Activated CD4-positive, alpha-beta T cell treated with anti-CD3 and anti-CD28 coated beads for 4 hours (primary cell): ENCODE measurements around the gene DPAGT1.
"Not testable (repeated sequence)": the region's sequence is repeated elsewhere in the genome, so short reads cannot be mapped to it uniquely, and the experiment has no call there.

Source experiments
- DNase-seq, 2 donors: peaks; one replicate each; pipeline ENCODE4 v3.0.0-alpha.2; 2020

The DPAGT1 gene

DNA sequence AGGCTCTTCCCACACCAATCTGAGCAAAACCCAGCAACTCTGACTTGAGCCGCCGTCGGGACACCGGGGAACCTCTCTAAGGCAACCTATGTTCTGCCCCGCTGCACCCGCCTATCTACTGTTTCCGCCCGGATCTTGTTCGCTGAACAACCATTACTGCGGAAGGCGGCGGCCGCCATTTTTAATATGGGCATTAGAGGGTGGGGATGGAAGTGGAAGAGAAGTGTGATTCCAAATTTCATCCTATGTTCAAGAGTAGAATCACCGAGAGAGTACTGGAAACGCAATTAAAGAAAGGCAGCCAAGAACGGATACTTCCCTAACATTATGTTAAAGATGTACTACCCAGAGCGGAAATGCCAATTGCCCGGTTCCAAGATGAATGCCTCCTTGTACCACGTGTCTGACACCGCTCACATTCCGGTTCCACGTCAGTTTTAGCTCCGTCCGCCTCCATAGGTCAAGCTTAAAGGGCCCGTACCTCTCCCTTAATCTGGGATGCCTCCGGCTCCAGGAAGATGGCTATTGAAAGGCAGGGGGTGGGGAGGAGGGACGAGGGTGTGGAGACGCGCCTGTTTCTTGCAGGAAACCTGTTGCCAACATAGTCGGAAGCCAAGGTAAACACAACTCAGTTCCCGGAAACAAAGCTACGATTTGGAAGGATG lies at the start of gene DPAGT1:
Gene DPAGT1, minus strand, starts transcription at position 95 of the 665 bp plus-strand sequence. CDS start 198 bp downstream, outside the sequence.
- DNase-seq = peak; percentile 84 to 87

DNA sequence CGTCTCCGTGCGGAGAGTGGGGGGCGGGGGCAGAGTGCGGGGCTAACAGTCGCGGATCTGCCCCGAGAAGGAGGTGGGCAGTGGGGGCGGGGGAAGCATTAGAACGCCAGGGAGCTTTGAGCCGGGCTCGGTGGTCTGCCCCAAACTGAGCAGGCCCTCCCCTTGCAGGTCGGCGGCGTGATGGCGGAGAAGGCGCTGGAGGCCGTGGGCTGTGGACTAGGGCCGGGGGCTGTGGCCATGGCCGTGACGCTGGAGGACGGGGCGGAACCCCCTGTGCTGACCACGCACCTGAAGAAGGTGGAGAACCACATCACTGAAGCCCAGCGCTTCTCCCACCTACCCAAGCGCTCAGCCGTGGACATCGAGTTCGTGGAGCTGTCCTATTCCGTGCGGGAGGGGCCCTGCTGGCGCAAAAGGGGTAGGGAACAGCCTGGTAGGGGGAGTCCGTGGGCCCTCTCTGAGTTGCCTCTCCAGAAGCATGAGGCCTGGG lies 48.2 kb upstream of the DPAGT1 start:
- DNase-seq = no peak

DNA sequence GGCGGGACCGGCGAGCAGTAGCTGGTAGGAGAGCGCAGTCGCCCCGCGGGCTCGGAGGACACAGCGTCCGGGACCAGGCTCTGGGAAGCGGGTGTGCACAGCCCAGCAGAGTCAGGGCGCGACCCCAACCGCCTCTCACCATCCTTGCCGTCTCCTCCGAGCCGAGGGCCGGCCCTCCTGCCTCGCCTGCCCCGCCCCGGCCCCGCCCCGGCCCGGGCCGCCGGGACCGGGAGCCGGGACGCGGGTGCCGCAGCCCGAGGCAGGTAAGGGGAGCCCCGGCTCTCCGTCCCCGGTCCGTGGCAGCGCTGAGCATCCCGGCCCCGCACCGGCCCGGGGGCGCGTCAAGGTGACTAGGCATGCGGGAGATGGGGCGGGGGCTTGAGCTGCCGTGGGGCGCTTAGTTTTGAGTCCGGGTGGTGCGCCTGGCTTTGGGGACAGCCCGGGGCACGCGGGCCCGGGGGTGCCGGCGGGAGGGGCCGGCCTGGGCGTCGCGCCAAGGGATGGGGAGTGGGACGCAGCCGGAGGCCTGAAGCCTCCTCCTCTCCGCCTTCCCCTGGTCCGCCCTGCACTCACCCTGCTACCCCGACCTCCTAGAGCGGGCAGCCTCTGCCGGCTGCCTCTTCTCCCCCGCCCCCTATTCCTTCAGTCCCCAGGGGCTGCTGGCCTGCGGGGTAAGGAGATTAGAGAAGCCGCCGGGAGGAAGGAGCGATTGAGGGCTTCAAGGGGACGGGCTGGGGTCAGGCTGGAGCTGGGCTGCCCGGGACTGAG lies 47.5 kb upstream of the DPAGT1 start, which contains the start of gene ABCG4:
Gene ABCG4, plus strand, starts transcription at position 35 of the 768 bp plus-strand sequence. CDS start 914 bp downstream, outside the sequence.
- DNase-seq = peak in 1 of 2 donors; percentile 22

DNA sequence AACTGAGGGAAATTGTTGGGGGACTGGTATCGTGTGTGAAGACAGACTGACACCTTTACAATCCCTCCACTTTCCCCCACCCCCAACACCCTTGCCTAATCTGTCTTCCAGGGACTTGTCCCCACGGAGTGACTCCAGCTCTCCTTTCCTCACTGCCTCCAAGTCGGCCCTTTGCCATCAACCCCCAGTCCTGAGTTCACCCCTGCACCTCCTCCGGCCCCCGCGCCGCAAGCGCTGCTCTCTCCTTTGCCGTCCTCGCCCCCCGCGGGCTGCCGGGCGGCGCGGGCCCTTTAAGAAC lies 47.0 kb upstream of the DPAGT1 start:
- DNase-seq = no peak

DNA sequence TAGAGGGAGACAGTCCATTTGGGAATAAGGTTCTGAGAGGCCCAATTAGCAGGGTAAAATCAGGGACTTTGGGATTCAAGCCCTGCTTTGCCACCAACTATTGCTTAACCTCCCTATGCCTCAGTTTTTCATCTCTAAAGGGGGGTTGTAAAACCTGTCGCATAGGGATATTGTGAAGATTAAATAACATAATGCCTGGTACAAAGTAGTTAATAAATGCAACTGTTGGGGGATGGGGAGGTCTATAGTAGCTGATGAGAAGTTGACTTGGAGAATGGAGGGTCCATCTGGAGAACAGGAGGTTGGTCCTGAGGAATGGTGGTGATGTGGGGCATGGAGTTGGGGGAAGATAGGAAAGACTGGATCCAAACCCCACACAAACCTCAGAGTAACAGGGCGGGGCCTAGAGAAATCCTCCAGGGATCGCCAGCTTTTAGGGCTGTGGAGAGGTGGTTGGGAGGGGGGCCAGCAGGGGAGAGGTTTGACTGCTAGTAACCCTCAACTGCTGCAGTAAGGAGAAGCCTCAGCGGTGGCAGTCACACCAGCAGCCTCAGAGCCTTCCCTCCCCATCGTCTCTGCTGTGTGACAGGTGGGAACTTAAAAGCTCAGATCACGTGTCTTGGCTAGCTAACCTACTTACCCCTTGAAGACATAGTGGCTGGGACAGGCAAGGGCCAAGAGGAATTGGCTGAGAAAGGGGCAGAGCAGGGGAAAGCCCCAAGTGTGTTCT lies 46.1 kb upstream of the DPAGT1 start:
- DNase-seq = no peak

DNA sequence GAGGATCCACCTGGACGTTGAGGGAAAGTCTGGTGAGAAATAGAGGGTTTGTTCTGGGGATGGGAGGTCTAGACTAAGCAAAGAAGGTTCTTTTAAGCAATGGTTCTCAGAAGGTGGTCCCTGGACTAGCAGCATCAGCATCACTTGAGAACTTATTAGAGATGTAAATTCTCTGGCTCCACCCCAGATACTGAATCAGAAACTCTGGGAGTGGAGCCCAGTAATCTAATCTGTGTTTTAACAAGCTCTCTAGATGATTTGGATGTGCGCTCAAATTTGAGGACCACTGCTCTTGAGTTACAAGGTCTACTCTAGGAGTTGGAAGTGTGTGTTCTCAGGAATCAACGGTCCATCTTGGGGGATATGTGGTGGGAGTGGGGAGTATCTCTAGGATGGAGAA lies 43.9 kb upstream of the DPAGT1 start:
- DNase-seq = no peak

DNA sequence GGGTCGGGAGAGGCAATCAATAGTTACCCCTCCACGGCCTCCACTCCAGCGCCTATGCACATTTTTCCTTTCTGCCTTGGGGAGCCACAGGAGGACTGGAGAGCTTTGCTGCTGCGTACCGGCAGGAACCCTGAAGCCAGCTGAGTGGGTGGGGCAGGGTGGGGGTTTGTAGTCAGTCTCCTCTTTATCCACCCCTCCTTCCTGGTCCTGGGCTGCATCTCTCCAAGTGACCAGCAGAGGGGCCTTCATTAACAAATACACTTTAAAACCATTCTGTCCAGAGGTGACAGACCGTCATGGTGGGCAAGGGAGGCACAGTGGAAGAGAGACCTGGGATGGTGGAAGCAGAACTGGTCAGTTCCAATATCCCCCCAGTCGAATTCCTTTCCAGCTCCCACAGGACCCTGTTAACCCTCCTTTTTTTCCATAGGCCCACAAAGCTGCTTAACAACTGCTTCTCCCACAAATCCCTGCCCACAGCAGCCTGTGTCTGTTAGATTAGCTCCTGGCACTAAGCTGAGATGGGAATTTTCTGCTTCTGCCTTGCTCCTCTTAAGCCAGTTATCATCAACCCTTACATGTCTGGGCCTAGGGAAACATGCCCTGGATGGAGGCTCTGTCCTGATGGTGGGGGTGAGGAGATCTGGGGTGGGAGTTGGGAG lies 43.3 kb upstream of the DPAGT1 start:
- no peak for DNase-seq

DNA sequence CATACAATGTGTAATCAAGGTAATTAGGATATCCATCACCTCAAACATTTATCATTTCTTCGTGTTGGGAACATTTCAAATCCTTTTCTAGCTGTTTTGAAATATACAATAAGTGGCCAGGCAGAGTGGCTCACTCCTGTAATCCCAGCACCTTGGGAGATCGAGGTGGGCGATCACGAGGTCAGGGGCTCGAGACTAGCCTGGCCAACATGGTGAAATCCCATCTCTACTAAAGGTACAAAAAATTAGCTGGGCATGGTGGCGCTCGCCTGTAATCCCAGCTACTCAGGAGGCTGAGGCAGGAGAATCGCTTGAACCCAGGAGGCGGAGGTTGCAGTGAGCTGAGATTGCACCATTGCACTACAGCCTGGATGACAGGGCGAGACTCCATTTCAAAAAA lies 37.6 kb upstream of the DPAGT1 start:
- DNase-seq = not testable (repeated sequence)

DNA sequence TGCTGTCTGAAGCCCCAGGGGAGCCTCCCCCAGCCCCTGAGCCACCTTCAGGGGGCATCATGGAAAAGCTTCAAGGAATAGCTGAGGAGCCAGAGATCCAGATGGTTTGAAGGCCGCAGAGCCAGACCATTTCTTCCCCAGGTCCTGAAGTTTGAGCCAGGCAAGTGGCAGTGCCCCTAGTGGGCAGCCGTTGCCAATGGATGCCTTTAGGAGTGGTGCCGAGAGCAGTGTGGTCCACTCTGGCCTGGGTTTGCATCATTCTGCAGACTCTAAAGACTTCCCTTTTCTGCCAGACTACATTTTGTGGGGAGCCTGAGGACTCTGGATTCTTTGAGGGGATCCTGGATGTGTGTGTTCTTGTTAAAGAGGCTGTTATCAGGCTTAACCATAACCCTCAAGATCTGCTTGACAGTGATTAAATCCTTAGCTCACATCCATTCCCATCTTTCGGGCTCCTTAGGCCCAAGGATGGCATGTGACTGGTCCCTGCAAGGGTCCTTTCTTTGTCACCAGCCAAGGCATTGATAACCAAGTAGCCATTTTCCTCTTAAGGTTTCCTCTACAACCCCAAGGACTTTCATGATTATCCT lies 32.8 kb upstream of the DPAGT1 start:
- no peak for DNase-seq

DNA sequence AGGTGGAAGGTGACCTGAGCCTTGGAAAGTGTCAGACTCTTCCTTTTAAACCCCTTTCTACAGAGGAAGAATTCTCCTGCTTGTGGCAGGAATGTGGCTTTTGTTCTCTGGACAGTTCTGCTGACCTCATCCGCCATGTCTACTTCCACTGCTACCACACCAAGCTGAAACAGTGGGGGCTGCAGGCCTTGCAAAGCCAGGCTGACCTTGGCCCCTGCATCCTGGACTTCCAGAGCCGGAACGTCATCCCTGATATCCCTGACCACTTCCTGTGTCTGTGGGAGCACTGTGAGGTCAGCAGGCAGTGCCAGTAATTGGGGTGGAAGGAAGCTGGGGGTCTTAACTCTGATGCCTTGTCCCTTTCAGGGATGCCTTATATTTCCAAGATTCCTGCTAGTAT lies 29.0 kb upstream of the DPAGT1 start:
- DNase-seq = no peak

DNA sequence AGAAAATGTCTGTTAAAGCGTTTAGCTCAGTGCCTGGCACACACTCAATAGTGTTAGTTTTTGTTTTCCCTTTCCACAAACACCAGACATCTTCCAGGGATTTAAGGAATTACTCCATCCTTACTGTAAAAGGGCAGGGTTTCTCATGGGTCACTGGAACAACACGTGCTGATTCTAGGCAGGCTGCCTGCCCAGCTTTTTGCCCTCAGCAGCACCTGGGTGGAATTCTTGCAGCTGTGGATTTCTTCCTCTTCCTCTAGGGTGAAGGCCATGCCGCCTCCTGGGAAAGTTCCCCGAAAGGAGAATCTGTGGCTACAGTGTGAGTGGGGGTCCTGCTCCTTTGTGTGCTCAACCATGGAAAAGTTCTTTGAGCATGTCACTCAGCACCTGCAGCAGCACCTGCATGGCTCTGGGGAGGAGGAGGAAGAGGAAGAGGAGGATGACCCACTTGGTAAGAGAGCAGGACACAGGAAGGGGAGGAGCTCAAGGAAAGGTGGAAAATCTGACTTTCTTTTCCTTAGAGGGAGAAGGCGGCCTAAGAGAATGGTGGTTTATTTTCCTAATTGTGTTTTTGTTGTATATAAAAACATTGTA lies 25.1 kb upstream of the DPAGT1 start:
- no peak for DNase-seq

DNA sequence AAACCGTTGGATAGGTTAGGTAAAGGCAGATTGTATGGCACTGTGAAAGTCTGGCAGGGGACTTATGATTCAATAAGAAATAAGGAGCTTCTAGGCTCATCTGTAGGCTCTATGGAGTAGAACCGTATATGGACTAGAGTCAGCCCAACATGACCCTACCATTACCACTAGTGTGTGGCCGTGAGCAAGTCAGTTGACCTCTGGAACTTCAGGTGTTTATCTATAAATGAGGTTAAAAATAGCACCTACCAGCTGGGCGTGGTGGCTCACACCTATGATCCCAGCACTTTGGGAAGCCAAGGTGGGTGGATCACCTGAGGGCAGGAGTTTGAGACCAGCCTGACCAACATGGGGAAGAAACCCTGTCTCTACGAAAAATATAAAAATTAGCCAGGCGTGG lies 24.2 kb upstream of the DPAGT1 start:
- DNase-seq = no peak

DNA sequence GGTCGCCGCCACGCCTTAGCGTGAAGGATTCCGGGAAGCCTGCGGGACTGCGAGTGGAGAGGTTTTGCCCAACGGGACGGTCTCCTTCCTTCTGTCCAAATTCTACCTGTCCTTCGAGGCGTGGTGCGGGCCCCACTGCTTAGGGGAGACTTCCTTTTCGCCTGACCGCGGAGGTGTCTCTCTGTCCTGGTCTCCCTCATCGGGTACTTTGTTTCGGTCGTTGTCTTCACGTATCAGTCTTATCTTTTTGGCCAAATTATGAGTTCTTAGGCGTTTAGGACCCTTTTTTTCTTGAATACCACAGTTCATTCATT lies 20.1 kb upstream of the DPAGT1 start:
- no peak for DNase-seq

DNA sequence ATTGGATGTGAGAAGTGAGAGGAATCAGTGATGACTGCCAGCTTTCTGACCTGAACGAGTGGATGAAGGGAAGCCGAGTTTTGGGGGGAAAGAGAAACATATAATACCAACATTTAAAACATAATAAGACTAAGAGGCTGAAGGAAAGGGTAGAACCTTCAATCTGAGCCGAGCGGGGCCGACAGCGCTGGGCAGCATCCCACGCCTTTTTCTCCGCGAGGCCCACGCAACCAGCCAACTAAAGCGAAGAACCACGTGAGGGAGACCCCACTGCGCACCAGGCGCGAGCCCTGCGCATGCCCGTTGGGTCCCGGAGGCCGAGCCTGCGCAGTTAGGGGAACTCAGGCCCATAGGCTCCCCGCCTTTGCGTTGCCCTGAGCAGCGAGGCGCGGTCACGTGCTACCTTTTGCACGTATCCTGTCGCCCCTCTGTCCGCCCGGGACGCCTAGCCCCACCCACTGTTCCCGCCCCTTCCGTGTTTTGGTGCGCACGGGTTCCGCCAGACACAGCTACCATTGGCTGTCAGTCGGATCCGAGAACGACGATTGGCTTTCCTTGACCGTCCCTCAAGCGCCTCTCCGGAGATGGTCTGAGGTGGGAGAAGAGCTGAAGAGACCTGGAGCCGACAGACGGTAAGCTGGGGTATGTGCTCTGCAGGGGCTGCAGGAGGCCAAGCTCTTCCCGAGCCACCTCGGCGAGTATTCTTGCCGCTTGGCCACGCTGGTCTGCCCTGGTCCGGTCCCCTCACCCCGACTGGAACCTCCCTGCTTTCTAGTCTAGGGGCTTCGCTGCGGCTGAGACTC lies 19.6 kb upstream of the DPAGT1 start, which contains the start of gene HINFP:
Gene HINFP, plus strand, starts transcription at position 573 of the 803 bp plus-strand sequence. CDS start 5,365 bp downstream, outside the sequence.
- DNase-seq = peak; percentile 100

DNA sequence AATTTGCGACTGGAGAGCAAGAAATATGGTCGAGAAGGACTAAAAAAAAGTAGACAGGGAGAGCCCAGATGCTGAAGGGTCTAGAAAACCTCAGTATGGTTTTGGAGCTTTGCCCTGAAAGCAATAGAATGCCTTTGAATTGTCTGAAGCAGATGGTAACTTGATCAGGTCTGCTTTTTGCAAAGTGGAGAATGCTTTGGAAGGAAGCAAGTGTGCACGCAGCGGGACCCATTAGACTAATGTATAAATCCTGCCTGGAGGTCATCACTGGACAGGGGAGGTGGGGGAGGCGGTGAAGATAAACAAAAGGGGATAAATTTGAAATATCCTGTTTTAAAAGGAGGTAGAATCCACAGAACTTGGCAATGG lies 19.0 kb upstream of the DPAGT1 start:
- DNase-seq = no peak

DNA sequence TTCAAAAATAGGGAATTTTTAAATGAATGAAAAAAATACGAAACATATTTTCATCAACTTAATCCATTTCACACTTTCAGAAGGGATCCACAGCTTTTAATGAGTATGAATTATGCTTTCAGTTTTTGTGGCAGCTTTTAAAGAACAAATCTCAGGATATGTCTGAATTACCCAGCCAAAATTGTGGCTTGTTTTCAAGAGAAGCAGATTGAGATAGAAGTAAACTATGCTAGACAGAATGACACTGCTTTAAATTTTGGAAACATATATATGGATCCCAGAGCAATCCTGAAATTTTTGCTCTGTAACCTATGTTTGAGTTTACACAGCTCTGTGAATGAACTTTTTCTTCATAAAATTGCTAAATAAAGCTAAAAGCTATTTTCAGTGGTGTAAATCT lies 17.3 kb upstream of the DPAGT1 start:
- no peak for DNase-seq

DNA sequence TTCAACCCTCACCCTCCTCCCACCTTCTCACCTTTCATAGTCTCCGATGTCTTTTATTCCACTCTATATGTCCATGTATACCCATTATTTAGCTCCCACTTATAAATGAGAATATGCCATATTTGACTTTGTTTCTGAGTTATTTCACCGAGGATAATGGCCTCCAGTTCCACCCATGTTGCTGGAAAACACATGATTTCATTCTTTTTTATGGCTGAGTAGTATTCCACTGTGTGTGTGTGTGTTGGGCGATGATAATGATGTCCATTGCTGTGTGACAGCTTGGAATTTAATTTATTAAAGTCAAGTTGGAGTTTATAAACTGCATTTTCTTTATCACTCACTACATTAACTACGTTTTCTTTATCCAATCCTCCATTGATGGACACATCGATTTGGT lies 16.6 kb upstream of the DPAGT1 start:
- DNase-seq = no peak

DNA sequence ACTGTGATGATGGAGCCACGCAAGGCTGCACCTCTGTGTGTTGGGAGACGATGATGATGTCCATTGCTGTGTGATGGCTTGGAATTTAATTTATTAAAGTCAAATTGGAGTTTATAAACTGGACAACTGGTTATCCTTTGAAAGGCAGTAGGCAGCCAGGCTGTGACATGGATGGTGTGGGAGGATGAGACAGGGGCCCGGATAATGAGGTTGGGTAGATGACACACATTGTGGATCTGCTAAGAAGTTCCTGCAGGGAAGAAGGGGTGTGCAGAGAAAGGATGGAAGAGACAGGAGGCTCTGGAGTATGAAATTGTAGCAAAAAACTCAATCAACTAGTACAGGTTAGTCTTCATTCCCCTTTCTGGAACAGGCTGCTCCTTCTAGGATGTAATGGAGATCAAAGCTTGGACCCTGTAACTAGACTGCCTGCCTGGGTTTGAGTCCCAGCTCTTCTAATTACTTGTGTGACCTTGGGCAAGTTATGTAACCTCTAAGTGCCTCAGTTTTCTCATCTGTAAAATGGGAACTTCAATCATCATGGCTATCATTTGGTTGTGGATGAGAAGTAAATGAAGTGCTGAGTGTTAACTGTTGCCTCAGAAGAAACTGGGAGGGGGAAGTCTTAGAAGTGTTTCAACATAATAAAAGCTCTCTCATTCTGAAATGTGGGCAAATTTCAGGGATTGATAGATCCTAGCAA lies 15.5 kb upstream of the DPAGT1 start:
- DNase-seq = no peak

DNA sequence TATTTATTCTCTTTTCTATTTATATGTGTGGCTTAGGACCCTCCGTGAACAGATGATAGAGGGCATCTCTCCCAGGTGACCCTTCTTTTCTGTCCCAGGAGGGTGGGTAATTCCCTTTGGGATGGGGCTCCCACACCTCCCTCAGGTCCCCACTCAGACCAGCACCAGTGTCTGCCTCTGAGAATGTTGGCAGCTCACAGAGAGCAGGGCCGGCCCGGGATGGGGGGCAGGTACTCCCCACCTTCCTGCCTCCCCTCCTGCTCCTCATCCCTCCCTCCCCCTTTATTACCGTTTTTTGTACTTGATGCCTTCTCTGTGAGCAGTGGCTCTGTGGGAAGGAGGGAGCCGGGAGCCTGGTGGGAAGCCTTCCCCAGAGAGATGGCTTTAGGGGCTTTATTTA lies 14.9 kb upstream of the DPAGT1 start:
- no peak for DNase-seq

DNA sequence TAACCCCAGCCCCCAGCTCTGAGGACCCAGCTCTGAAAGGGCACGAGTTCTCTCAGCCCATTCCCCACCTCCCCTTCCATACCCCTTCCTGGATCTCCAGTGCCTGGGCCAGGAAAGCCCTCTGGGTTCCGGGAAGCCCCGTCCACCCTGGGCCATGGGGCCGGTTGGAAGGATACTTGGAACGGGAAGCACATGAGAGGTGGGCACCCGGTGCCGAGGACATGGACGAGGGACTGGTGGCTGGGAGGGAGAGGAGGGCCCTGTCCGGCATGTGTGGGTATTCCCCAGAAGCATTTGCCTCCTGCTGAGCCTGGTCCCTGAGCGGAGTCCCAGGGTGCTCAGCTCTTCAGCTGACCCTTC lies 14.6 kb upstream of the DPAGT1 start:
- DNase-seq = no peak
